CD4-positive, alpha-beta memory T cell (primary cell): ENCODE results near the gene NET1. TPM values are rescaled to one million over a fixed set of nuclear protein-coding genes. Genes with fewer than 3 reads are reported as not detected.

Experiments
- CTCF ChIA-PET: fragments of 350-600 bp; sonication (Branson Sonifier 250); formaldehyde crosslinking; loops from one replicate; lab custom pipeline; 2021; ENCODE audit warnings: inconsistent platforms; ENCODE audit not compliant: partially characterized antibody; lab: Charles Lee
- POLR2A ChIA-PET: fragments of 350-600 bp; sonication (Branson Sonifier 250); formaldehyde crosslinking; loops from one replicate; lab custom pipeline; 2021; ENCODE audit not compliant: partially characterized antibody; lab: Charles Lee
- DNase-seq, 5 donors: peaks; one replicate each; pipeline versions ENCODE4 v3.0.0 to v3.0.0-alpha.2; 2020 to 2022; ENCODE audit warnings: mixed read lengths in 1 of 5
- H3K27ac ChIP-seq: one replicate; pipeline ENCODE4 v1.7.0; 2013; ENCODE audit warnings: low read depth, low read length
- H3K27me3 ChIP-seq: 2 replicates; pipeline ENCODE4 v1.7.0; 2013; ENCODE audit warnings: mild to moderate bottlenecking, low read length, moderate library complexity; ENCODE audit not compliant: insufficient read depth
- H3K36me3 ChIP-seq: 2 replicates; pipeline ENCODE4 v1.7.0; 2013; ENCODE audit warnings: mild to moderate bottlenecking, low read length, moderate library complexity; ENCODE audit not compliant: insufficient read depth
- H3K4me1 ChIP-seq: 2 replicates; pipeline ENCODE4 v1.7.0; 2013; ENCODE audit warnings: mild to moderate bottlenecking, low read length, moderate library complexity; ENCODE audit not compliant: insufficient read depth
- H3K4me3 ChIP-seq, 2 donors: one replicate each; pipeline ENCODE4 v1.7.0; 2013; ENCODE audit warnings: low read length in 2 of 2, mild to moderate bottlenecking in 1 of 2
- H3K9me3 ChIP-seq, 2 donors: one replicate each; pipeline ENCODE4 v1.7.0; 2013; ENCODE audit warnings: low read length in 2 of 2, control low read depth in 1 of 2; ENCODE audit not compliant: control insufficient read depth in 1 of 2
- H3K27ac Mint-ChIP-seq, 7 donors: one replicate each; pipeline ENCODE4 v1.8.0; 2020 to 2021; ENCODE audit warnings: mixed read lengths in 7 of 7, mild to moderate bottlenecking in 6 of 7, inconsistent platforms in 3 of 7, moderate library complexity in 3 of 7
- H3K27me3 Mint-ChIP-seq, 2 donors: one replicate each; pipeline ENCODE4 v1.8.0; 2020 to 2021; ENCODE audit warnings: mixed read lengths in 2 of 2
- H3K36me3 Mint-ChIP-seq, 2 donors: one replicate each; pipeline ENCODE4 v1.8.0; 2020 to 2021; ENCODE audit warnings: mixed read lengths in 2 of 2, inconsistent platforms in 1 of 2, mild to moderate bottlenecking in 1 of 2
- H3K4me1 Mint-ChIP-seq, 4 donors: one replicate each; pipeline ENCODE4 v1.8.0; 2020 to 2021; ENCODE audit warnings: mixed read lengths in 4 of 4, mild to moderate bottlenecking in 1 of 4
- H3K4me3 Mint-ChIP-seq, 8 donors: one replicate each; pipeline ENCODE4 v1.8.0; 2020 to 2021; ENCODE audit warnings: mixed read lengths in 8 of 8, mild to moderate bottlenecking in 7 of 8, moderate library complexity in 6 of 8, inconsistent platforms in 3 of 8
- H3K9me3 Mint-ChIP-seq, 8 donors: one replicate each; pipeline ENCODE4 v1.8.0; 2020 to 2021; ENCODE audit warnings: mixed read lengths in 8 of 8, mild to moderate bottlenecking in 5 of 8, inconsistent platforms in 3 of 8, moderate library complexity in 1 of 8
- intact Hi-C: fragments of 100-400 bp; cut with micrococcal nuclease; formaldehyde crosslinking; loops from one replicate; pipeline ENCODE4 v1.15.1; 2023
- polyA plus RNA-seq, 2 donors: library from polyadenylated mRNA; unstranded; fragments of 300-500 nt; fragmentation: Illumina TruSeq; gene quantifications; one replicate each; pipeline ENCODE4 v1.2.3, GENCODE V29; 2021
- total RNA-seq, 2 experiments: library from RNA; stranded (reverse); gene quantifications; one replicate each; pipeline ENCODE4 v1.2.3, GENCODE V29; 2021

NET1 gene
- total and polyA plus RNA-seq, 4 experiments from 2014 or later = 5.4 to 16.4 (median 10.5) TPM

DNA sequence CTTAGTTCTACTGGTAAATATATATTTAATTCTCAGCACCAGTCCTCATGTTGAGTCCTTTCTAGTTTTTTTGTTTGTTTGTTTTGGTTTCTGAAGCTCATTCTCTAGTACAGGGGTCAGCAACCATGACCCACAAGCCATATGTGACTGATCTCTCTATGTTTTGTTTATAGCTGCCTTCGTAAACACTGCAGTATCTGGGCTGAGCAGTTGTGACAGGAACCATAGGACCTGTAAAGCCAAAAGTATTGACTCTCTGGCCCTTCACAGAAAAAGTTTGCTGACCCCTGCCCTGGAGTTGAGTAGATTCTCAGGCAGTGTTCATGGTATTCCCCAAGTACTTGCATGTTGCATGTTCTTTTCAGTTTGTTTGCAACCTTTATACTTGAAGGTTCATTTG is 20.8 kb downstream of the NET1 start:
- Histone ChIP-seq H3K9me3 (no peaks in the 10 kb centered on the region), H3K27ac (no peak overlapping the region), H3K4me3 (no peak overlapping the region), H3K27me3 (no peaks in the 10 kb centered on the region), H3K4me1 (peaks cover 6% of the 10 kb centered on the region), H3K36me3 (no peaks in the 10 kb centered on the region)
- Mint-ChIP-seq H3K27me3 (no peaks in the 10 kb centered on the region), H3K4me3 (no peak overlapping the region), H3K4me1 (peaks cover 6 to 13% (median 11%) of the 10 kb centered on the region in 4 donors), H3K36me3 (no peaks in the 10 kb centered on the region), H3K9me3 (peaks cover 0 to 3% (median 0%) of the 10 kb centered on the region in 8 donors), H3K27ac (no peak overlapping the region)
- DNase-seq = no peak
- intact Hi-C loops = loop anchor here (5.0 kb wide), 1 partner anchor 151 kb away; no protein-coding TSS in a partner anchor
- POLR2A ChIA-PET = interaction anchor here (1.2 to 2.2 kb wide), 3 partner anchors 190 to 583 kb away, joined by 3 to 8 read pairs (median 3); partner anchors contain the start of genes ANKRD16 and FBH1
- CTCF ChIA-PET = interaction anchor here (1.0 to 6.9 kb wide), 12 partner anchors 8 to 619 kb away, joined by 3 to 123 read pairs (median 12); no protein-coding TSS in a partner anchor

DNA sequence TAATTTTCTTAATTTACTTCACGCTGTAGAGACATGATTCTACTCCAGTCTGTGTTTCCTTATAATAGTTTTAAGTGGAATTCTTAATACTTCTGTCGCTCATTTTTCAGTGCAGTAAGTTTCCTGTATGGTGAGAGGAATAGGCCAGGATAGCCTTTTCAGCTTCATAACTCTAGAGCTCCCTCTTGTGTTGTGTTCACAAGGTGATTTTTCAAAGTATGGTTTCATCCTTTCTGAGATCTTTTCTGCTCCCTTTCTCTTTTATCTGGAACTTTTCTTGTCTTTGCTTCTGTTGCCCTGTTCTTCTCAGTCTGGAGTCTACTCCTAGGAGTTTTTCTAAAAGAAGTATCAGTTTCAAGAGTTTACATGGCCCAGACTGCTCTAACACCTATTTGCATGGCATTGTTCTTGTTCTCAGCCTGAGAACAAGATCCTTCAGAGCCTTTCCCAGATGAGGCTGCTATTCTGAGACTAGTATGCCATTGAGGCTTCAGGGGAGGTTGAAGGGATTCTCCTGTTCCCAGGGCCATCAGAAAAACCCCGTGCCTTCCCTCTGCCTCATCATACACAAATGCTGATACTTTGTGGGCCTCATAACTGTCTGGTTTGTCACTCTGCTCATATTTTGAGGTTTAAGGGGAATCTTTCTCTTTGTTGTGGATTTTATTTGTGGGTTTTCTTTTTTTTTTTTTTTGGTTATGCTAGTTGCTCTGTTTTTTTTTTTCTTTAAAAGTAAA is 21.8 kb downstream of the NET1 start:
- DNase-seq = peak in 4 of 5 donors; percentile 32 to 46 (median 40)
- POLR2A ChIA-PET = interaction anchor here (0.6 to 2.2 kb wide), 4 partner anchors 189 to 608 kb away, joined by 3 to 8 read pairs (median 3); partner anchors contain the start of genes AKR1E2, ANKRD16 and FBH1
- H3K27me3 ChIP-seq = no peaks in the 10 kb centered on the region
- H3K9me3 ChIP-seq = no peaks in the 10 kb centered on the region
- Mint-ChIP-seq H3K27me3 (no peaks in the 10 kb centered on the region), H3K27ac (peak overlapping the region in 6 of 7 donors; percentile 28 to 90 (median 84)), H3K36me3 (no peaks in the 10 kb centered on the region), H3K4me3 (peak overlapping the region in 5 of 8 donors; percentile 25 to 45 (median 37)), H3K4me1 (peaks cover 6 to 13% (median 11%) of the 10 kb centered on the region in 4 donors), H3K9me3 (peaks cover 0 to 3% (median 0%) of the 10 kb centered on the region in 8 donors)
- H3K36me3 ChIP-seq = no peaks in the 10 kb centered on the region
- no peak overlapping the region for H3K4me3 ChIP-seq
- intact Hi-C loops = loop anchor here (1.0 to 5.0 kb wide), 4 partner anchors 50 to 619 kb away; no protein-coding TSS in a partner anchor
- H3K4me1 ChIP-seq = peaks cover 6% of the 10 kb centered on the region
- H3K27ac ChIP-seq = no peak overlapping the region
- CTCF ChIA-PET = interaction anchor here (0.7 to 6.9 kb wide), 16 partner anchors 9 to 620 kb away, joined by 3 to 123 read pairs (median 7); no protein-coding TSS in a partner anchor

DNA sequence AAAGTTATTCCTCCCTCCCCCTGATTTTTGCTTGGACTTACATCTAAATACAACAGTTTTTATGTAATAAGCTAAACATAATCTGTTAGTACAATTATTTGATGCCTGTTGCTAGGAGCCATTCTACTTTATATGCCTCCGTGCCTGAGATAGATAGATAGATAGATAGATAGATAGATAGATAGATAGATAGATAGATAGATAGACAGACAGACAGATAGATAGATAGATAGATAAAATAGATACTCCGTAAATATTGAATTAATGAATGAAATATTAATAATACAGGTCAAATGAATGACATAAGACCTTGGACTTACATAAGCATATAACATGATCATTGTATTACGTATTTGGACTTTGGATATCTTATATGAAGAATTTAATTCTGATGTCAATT is 23.0 kb downstream of the NET1 start:
- Mint-ChIP-seq H3K9me3 (peaks cover 0 to 3% (median 0%) of the 10 kb centered on the region in 8 donors), H3K4me3 (no peak overlapping the region), H3K36me3 (no peaks in the 10 kb centered on the region), H3K27me3 (no peaks in the 10 kb centered on the region), H3K27ac (no peak overlapping the region), H3K4me1 (peaks cover 6 to 13% (median 11%) of the 10 kb centered on the region in 4 donors)
- Histone ChIP-seq H3K4me3 (no peak overlapping the region), H3K4me1 (peaks cover 6% of the 10 kb centered on the region), H3K27ac (no peak overlapping the region), H3K9me3 (no peaks in the 10 kb centered on the region), H3K27me3 (no peaks in the 10 kb centered on the region), H3K36me3 (no peaks in the 10 kb centered on the region)
- ChIA-PET CTCF (interaction anchor here (0.9 to 6.9 kb wide), 16 partner anchors 10 to 621 kb away, joined by 3 to 123 read pairs (median 6); no protein-coding TSS in a partner anchor), POLR2A (interaction anchor here (0.6 kb wide), 1 partner anchor 1975 kb away, joined by 3 read pairs; no protein-coding TSS in a partner anchor)
- DNase-seq = no peak
- intact Hi-C loops = no loop called here

DNA sequence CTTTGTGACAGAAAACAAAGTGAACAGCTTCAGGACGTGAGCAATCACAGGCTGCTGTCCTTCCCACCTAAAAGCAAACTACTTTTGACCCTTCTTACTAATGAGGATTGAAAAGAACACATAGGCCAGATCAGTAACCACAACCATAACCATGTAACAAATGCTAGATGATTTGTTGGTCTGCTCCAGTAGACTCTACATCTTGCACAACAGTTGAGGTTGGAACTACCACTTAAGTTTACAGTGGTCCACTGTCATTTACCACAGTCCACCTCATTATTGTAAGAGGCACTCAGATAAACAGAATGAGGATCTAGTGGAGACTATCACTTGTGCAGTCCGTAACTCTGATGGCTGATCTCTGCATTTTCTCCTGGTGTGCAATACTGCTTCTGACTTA is 27.8 kb downstream of the NET1 start:
- Histone ChIP-seq H3K36me3 (no peaks in the 10 kb centered on the region), H3K27ac (no peak overlapping the region), H3K9me3 (no peaks in the 10 kb centered on the region), H3K4me1 (no peaks in the 10 kb centered on the region), H3K27me3 (no peaks in the 10 kb centered on the region), H3K4me3 (no peak overlapping the region)
- H3K36me3 Mint-ChIP-seq = no peaks in the 10 kb centered on the region
- H3K27ac Mint-ChIP-seq = no peak overlapping the region
- no peaks in the 10 kb centered on the region for H3K27me3 Mint-ChIP-seq
- no peak overlapping the region for H3K4me3 Mint-ChIP-seq
- POLR2A ChIA-PET = no interaction called here
- peaks cover 2 to 9% (median 5%) of the 10 kb centered on the region in 4 donors for H3K4me1 Mint-ChIP-seq
- no peak for DNase-seq
- H3K9me3 Mint-ChIP-seq = no peaks in the 10 kb centered on the region
- CTCF ChIA-PET = interaction anchor here (1.0 to 11.1 kb wide), 3 partner anchors 12 to 184 kb away, joined by 3 to 468 read pairs (median 5); no protein-coding TSS in a partner anchor
- intact Hi-C loops = loop anchor here (5.0 kb wide), 2 partner anchors 122 to 167 kb away; no protein-coding TSS in a partner anchor

DNA sequence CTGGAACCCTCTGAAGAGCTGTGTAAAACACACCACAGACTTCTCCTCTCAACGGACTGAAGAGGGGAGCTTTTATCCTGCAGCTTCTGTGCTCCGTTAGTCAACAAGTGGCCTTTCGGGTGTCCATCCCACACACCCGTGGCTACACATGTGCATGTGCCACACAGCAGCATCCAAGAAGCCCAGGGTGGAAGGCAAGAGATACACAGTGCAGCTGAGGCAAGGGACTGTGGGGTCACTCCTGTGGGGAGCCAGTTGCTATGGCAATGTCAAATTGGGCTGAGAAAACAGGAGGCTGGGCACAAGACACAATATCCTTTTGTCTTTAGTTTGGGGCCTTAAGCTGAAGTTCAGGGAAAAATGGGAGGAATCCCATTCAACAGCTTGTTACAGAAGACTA is 28.7 kb downstream of the NET1 start:
- Mint-ChIP-seq H3K36me3 (no peaks in the 10 kb centered on the region), H3K27me3 (no peaks in the 10 kb centered on the region), H3K4me3 (no peak overlapping the region), H3K27ac (no peak overlapping the region), H3K9me3 (no peaks in the 10 kb centered on the region), H3K4me1 (peaks cover 2 to 10% (median 6%) of the 10 kb centered on the region in 4 donors)
- peaks cover 3% of the 10 kb centered on the region for H3K4me1 ChIP-seq
- H3K27ac ChIP-seq = no peak overlapping the region
- ChIA-PET CTCF (interaction anchor here (0.5 to 11.1 kb wide), 7 partner anchors 9 to 626 kb away, joined by 3 to 468 read pairs (median 4); no protein-coding TSS in a partner anchor), POLR2A (interaction anchor here (2.2 kb wide), 1 partner anchor 182 kb away, joined by 16 read pairs; no protein-coding TSS in a partner anchor)
- intact Hi-C loops = loop anchor here (5.0 kb wide), 2 partner anchors 121 to 166 kb away; no protein-coding TSS in a partner anchor
- DNase-seq = no peak
- H3K4me3 ChIP-seq = no peak overlapping the region
- no peaks in the 10 kb centered on the region for H3K36me3 ChIP-seq
- H3K27me3 ChIP-seq = no peaks in the 10 kb centered on the region
- H3K9me3 ChIP-seq = no peaks in the 10 kb centered on the region

DNA sequence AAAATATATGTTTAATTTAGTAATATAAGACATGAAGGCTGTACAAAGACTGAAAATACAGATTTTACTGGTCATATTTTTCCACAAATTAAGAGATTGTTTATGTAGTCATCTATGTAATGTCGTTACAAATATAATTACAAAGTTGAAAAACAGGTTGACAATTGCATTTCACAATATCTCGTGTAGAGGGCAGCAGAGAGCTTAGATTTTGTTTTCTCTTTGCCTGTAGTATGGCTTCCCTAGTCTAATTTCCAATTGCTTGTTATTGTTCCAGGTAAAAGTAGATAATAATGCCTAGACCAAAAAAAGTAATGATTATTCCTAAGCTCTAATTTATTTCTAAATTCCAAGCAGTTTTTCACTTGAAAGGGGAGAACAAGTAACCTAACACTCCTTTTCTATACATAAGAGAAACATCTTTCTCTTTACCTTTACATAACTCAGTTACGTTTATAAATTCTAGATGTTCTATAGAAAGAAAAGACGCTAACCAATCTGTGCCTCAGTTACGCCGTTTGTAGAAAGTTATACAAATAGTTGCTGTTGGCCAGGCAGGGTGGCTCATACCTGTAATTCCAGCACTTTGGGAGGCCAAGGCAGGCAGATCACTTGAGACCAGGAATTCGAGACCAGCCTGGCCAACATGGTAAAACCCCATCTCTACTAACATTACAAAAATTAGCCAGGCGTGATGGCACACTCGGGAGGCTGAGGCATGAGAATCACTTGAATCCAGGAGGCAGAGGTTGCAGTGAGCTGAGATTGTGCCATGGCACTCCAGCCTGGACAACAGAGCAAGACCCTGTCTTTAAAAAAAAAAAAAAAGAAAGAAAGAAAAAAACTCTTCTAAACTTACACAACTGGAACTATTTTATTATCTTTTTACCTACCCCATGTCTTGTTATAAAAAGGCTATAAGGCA is 30.0 kb downstream of the NET1 start:
- Mint-ChIP-seq H3K4me3 (no peak overlapping the region), H3K9me3 (peaks cover 0 to 2% (median 0%) of the 10 kb centered on the region in 8 donors), H3K4me1 (peaks cover 7 to 22% (median 16%) of the 10 kb centered on the region in 4 donors), H3K27ac (no peak overlapping the region), H3K36me3 (no peaks in the 10 kb centered on the region), H3K27me3 (no peaks in the 10 kb centered on the region)
- intact Hi-C loops = loop anchor here (1.0 to 5.0 kb wide), 4 partner anchors 120 to 430 kb away; no protein-coding TSS in a partner anchor
- no peak overlapping the region for H3K27ac ChIP-seq
- ChIA-PET CTCF (interaction anchor here (0.7 to 11.1 kb wide), 19 partner anchors 9 to 629 kb away, joined by 3 to 468 read pairs (median 6); no protein-coding TSS in a partner anchor), POLR2A (interaction anchor here (1.3 to 2.2 kb wide), 2 partner anchors 106 to 181 kb away, joined by 4 to 16 read pairs; no protein-coding TSS in a partner anchor)
- H3K36me3 ChIP-seq = no peaks in the 10 kb centered on the region
- H3K9me3 ChIP-seq = no peaks in the 10 kb centered on the region
- no peaks in the 10 kb centered on the region for H3K27me3 ChIP-seq
- DNase-seq = peak in 4 of 5 donors; percentile 50 to 61 (median 52)
- H3K4me3 ChIP-seq = no peak overlapping the region
- H3K4me1 ChIP-seq = peaks cover 15% of the 10 kb centered on the region
